Activated CD4-positive, CD25-positive, alpha-beta regulatory T cell treated with anti-CD3 and anti-CD28 coated beads, Interleukin-2, amount 50 U/mL, for 24 hours (primary cell): Measurements from ENCODE around the gene UTP25.

Experiments used
- ATAC-seq, 2 donors: fragments of 150-1000 bp; cut with Tn5 transposase; one replicate each; pipeline ENCODE4 v1.10.0; 2021; ENCODE audit warnings: mild to moderate bottlenecking in 1 of 2, moderate library complexity in 1 of 2

UTP25 gene

DNA sequence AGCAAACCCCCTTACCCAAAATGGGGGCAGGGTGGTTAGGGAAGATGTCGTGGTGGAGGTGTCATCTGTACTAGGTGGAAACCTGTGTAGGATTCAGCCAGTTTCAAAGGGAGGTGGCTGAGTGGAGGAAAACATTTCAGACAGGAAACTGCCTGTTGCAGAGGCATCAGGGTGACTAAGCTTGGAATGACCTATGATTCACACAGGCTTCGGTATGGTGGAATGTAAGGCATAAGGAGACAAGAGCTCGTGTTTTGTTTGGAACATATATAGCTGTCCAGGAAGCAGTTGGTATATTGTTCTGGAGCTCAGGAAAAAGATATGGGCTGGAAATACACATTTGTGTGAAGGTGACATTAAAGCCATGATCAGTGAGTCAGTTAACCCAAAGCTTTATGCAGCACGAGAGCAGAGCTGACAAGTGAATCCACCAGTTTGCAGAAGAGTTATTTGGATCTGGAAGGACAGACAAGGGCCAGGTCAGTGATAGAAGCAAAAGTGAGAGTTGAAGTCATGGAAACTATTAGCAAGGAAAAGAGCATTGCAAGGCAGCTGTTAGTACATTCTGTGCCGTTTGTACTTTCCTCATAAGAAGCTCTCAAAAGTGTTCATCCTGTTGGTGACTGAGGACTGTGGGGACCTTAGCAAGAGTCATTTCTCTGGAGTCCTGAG lies 12.2 kb downstream of the UTP25 start:
- ATAC-seq, result peak; percentile 61 to 64

DNA sequence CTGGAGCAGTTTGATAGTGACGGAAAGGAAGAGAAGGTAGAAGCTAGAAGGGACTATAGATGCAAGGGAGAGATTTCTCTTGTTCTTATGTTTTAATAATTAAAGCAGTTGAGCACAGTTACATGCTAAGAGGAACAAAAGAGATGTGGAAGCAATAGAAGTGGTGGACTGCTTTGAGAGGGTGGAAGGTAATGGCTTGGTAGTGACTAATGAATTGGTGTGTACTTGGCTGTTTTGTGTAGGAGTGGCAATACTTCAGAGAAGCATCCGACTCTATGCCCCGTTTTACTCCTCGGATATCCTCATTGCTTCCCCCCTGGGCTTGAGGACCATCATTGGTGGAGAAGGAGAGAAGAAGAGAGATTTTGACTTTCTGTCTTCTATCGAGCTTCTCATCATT lies 12.8 kb downstream of the UTP25 start:
- ATAC-seq, result no peak

DNA sequence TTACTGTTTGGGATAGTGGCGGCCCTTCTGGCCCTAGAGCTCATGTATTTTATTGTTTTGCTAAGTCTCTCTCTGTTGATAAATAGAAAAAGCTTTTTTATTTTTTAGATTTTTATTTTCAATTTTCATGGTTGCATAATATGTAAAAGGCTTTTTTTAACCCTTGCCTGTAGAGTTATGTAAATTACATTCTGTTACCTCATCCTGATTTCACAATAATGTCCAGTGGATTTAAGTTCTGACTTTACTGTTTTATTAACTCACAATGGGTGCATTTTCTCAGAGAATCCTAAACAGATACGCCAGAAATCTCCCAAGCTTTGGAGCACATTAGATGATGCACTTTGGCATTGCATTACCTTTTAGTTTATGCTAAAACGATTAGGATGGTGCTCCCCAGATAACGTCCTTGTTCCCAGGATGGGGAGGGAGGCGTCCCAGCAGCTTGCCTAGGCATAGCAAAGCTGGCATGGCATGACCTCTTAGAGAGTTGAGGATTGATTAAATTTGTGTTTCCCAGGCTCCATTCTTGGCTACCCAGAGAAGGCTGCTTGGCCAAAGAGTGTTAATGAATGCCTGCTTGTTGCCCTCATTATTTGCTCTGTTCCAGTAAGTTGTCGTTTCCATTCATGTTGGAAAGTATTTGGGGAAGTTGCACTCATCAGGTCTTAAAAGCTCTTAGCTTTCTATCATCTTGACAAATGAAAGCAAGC lies 17.1 kb downstream of the UTP25 start:
- no peak for ATAC-seq

DNA sequence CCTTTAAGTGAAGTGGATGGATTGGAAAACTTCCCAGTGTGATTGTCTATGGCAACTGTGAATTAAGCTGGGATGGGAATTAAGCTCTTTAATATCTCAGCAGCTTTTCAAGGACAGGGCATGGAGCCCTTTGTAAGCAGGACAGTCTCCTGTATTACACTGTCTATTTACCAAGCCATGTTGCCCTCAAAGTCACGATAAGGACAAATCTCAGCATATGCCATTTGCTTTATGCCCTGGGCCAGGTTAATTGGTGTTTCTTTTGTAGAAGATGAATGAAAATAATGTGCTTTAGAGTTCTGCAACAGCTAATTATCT lies 17.6 kb downstream of the UTP25 start:
- no peak for ATAC-seq

DNA sequence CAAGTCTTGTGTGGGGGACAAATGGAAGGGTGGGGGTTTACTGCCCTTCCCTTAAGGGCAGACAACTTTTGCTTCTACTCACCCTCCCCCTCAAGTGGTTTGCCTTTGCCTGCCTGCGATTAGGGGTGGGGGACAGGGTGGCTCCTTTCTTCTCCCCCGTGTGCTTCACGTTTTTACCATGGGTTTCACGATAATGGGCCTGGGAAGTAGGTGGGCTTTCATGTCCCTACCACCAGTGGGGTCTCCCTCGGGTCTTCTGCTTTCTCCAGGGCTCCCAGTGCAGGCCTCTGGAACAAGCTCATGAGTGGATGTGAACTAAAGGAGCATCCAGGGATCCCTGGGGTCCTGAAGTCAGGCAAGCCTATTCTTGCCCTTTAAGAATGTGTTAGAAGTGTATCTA lies 21.6 kb downstream of the UTP25 start:
- no peak for ATAC-seq

DNA sequence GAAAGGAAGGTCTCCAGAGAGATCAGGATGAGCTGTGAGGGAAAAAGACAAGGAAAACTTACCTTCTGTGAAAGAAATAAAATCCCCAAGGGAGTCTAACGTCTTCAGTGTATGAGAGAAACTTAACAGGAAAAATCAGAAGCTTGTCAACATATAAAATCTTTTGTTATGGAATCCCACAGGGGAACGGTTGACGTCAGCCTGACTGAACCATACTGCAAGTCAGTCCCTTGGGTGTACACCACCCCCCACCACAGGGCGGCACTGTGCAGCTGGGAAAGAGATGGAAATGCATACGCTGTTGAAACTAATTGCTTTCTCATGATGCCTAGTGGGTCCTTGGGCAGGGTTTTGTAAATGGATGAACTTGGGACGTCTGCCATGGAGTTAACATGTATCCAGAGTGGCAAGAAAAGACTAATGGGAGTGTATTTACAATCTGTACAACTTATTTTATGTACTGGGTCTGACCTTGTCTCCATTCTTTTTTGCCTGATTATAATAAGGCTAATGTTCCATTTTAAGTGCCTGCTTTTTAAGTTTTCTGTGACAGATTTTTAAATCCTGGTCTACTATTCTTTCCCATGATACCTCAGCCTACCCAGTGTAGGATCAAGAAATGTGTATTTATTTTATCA lies 22.7 kb downstream of the UTP25 start:
- no peak for ATAC-seq

DNA sequence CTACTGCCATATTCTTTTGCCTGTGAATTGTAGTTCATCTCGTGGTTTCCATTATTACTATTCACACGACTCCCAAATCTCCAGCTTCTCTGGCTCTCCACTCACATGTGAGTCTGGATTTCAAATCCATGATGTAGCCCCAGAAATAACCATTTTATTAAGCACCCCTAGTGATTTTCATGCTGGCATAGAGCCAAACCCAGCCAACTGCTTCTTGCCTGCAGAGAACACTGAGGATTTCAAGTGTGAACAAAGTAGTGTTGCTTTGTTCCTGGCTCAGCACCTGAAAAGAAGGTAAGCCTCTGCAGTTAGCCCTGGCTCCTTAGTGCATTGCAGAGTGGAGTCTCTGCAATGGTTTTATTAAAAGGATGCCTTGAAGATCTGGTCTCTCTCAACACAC lies 25.9 kb downstream of the UTP25 start:
- ATAC-seq, result no peak

DNA sequence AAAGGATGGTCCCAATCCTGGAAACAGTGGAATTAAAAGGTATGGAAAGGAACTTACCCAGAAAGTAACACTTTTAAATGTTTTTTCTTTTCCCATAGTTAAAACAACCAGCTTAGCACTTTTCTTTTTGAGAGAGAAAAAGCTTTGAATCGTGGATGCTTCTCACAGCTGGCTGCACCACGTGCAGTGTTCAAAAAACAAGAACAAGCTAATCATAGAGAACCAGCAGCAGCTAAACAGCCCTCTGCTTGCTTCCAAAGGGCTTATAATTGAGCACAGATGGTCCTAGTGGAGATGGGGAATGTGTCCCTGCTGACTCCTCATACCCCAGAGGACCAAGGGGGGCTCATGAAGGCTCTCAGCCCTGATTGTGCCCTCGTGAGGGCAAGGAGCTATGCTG lies 26.4 kb downstream of the UTP25 start:
- ATAC-seq, result no peak

DNA sequence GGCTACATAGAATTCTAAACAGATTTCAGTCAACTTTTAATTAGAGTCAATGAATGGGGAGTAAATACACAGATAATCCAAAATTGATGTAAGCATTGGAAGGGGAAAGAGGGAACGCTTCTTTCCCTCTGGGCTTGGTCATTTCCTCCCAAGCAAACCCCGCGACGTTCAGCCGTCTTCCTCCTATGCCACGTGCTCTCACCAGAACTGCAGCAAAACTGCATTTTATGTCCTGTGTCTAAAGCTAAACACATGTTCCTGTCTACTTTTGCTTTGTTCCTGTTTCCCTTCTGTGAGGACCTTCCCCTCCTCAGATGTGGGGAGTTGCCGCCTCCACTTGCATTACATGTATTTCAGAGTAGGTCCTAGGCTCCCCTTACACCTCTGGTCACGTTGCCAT lies 27.2 kb downstream of the UTP25 start:
- no peak for ATAC-seq

DNA sequence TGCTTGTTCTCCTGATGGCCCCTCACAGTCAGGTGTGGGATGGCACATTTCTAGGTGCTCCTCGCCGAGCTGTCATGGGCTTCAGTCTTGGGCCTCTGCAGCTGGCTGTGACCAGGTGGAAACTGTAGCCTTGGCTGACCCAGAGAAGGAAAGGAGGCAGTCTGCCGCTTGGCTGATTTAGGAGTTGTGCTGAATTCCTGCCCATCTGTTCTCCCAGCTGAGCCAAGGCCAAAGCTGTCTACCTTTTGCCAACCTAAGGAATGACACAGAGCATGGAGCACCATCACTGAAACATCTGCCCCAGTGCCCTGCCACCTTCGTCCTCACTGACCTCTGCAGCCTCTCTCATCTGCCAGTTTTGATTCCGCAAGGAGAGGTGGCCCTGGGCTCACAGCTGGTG lies 27.9 kb downstream of the UTP25 start:
- no peak for ATAC-seq

DNA sequence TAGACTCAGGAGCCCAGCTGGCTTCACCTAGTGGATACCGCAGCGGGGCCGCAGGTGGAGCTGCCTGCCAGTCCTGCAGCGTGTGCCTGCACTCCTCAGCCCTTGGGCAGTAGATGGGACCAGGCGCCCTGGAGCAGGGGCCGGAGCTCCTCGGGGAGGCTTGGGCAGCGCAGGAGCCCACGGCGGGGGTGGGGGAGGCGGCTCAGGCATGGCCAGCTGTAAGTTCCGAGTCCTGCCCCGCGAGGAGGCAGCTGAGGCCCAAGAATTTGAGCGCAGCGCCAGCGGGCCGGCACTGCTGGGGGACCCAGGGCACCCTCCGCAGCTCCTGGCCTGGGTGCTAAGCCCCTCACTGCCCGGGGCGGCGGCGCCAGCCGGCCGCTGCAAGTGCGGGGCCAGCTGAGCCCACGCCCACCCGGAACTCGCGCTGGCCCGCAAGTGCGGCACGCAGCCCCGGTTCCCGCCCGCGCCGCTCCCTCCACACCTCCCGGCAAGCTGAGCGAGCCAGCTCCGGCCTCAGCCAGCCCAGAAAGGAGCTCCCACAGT lies 30.9 kb downstream of the UTP25 start:
- no peak for ATAC-seq

DNA sequence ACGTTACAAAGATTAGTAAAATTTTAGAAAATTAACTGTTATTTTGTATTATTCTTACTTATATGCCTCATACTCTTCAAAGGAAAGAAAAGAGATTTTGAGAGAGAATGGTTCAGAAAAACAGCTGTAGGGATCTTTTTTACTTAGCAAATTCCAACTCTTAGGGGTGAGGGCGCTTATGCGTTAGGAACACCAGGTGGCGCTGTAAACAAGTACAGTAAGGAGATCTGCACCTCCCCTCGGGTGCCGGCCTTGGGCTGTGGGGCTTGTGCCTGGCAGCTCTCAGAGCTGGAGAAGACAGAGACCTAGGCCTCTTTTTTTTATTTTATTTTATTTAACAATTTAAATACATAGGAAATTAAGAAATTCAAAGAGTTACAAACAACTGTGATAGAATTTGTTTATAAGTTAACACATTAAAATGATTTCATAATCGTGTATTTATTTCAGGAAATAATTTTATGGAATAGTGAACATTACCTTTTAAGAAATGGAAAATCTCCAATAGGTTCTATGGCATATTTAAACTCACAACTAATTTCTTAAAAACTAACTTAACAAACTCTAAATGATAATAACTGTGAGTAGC lies 32.6 kb downstream of the UTP25 start:
- peak; percentile 79 to 85 for ATAC-seq

DNA sequence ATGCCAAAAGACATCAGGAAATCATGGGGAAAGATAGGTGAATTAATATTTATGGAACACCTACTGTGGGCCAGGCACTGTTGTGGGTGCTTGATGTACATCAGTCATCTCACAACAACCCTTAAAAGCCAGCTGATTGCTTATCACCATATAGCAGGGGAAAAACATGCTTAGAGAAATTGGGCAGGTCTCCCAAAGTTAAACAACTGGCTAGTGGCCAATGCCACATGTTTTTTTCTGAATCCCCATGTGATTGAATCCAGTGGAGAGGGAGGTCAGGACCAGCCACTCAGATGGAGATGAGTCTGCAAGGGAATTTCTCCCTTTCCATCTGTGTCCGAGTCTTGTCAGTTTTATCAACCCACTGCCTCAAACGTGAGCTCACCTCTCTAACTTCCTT lies 33.5 kb downstream of the UTP25 start:
- ATAC-seq, result no peak

DNA sequence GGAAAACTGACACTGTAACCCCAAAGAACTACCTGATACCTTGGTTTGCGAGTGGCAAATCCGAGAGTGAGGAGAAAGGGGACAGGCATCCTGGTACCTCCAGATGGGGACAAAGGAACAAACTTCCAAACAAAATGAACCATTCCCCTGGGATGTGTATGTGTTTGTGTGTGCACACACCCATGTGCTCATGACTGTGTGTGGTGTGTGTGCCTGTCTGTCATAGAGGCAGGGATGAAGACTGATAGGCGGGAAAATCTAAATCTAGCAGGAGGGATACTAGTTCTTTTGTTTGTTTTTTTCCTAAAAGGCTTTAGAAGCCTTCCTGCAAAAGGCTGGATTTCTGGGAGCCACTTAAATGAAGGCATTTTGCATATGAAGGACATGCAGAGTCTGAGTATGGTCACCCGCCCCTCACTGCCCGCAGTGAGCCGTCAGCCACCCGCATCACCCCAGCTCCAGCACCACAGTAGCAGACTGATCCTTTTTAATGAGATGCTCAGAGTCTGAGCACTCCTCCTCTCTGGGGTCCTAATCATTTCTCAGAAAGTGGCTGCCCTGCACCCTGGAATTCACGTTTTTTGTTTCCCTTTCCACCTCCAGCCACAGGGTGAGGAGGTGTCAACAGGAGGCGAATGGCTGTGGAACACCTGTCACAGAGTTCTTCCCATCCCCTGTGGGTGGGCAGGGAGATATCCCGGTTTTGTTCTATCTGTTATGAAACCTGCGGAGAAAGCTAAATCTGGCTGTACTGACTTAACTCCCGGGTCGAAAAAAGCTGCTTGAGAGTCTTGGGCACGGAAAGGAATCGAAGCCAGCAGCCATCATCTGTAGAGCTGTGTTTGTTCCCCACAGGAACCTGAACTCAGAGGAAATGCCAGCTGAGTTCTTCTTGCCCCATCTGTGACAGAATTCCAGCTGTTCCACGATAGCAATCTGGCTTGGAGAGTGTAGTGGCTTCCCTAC lies 34.9 kb downstream of the UTP25 start:
- ATAC-seq, result no peak

DNA sequence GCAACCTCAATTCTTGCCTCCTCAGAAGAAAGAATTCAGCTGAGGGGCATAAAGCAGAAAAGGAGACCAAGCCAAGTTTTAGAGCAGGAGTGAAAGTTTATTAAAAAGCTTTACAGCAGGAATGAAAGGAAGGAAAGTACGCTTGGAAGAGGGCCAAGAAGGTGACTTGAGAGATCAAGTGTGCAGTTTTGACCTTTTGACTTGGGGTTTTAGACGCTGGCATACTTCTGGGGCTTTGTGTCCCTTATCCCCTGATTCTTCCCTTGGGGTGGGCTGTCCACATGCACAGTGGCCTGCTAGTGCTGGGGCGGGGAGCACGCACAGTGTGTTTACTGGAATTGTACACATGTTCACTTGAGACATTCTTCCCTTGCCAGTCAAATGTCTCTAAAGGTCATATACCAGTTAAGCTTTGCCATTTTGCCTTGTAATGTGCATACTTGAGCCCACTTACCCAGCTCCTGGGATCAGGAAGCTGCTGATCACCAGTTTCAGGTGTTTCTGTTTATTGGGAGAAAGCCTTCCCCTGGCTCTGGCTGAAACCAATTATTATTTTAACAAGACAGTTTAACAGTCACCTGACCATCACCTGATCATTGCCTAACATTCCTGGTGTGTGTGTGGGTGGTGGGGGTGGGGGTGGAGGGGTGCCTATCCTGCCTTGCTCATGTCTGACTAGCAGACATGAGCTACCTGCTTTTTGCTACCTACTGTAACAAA lies 36.2 kb downstream of the UTP25 start:
- ATAC-seq, result no peak

DNA sequence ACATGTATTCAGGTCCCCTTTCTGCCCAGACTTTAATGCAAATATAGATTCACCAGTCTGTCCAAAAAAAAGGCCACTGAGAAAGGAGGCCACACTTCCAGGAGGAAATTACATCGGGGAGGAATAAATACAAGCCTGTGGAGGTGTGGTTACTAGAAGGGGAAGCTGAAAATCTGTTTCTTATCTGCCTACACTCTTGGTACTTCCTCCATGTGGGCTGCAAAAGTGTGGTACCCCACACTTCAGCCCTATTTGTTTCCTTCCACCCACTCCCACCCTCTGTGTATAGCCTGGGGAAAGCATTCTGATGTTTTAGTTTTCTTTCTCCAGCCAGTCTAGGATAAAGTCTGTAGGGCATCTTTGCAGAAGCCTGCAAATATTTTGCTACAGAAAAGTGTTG lies 38.4 kb downstream of the UTP25 start:
- ATAC-seq, result no peak

DNA sequence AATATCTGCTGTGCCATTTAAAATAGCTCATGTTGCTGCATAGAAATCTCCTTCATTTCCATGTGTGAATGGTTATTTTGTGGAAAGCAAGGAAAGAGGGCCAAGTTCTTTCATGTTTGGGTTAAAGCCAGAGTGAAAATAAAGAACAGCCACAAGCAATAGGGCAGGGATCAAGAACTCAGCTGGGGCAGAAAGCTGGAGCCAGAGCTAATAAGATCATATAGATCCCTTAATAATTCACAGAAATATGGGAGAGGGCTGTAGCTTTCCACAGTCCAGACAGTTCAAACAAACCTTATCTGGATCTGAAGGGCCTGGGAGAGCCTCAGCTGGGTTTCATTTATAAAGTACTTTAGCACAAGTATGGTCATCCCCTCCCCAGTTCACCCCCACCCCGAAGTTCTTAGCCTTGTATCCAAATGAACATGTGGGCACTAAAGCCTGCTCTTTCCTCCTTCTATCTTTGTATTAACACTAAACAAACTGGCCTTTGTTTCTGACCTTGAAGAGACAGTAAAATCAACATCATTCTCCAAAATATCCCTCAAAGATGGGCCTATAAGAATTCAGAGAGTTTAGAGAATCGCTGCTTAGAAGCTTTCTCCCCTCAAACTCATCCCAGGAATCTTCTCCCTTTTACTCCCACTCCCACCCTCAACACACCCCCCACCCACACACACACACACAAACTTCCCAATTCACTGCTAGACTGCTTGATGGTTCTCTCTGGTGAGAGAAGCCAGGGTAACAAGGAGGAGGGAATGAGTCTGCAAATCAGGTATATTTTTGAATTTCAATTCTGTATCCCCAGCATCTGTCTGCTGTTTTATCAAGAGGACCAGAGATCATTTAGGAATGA lies 41.7 kb downstream of the UTP25 start:
- ATAC-seq, result no peak

DNA sequence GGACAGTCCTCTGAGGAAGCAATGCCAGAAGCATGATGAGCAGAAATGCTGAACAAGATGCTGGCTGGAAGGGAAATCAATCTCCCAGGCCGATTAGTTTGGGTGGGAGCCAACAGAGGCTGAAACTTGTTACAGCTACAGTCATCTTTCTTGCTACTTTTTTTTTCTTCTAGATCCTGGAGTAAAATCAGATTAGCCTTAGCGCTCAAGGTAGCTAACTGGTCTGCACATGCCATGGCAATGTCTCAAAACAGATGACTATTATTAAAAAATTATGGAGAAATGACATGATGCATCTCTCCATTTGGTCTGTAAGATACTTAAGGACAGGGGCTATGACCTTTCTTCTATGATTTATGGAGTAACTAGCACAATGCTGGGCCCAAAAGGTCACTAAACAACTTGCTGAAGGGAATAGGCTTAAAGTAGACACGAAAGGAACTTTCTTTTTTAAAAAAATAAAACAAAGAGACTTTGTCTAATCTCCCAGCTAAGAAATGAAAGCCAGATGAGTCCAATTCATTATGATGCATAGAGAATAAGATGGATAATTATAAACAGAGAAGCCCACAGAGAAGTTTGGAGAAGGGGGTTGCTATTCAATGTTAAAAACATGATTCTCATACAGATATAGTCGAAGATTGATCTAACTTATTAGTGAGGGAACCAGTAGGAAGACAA lies 42.5 kb downstream of the UTP25 start:
- no peak for ATAC-seq

DNA sequence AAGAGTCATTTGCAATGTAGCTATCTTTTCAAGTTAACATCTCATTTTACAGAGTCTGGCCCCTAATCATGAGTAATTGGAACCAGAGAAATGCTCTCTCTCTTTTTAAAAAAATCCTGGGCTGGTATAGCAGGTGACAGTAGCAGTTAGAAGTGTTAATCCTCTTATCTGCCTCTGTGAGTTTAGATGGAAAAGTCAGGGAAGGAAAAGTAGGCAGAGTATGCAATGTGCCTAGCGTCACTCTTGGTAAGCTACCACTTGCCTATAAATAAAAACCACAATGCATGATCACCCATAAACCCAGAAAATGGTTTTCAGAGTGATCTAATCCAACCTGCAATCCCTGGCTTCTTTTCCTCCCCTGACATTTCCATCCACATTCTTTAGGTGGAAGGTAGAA lies 43.2 kb downstream of the UTP25 start:
- no peak for ATAC-seq

DNA sequence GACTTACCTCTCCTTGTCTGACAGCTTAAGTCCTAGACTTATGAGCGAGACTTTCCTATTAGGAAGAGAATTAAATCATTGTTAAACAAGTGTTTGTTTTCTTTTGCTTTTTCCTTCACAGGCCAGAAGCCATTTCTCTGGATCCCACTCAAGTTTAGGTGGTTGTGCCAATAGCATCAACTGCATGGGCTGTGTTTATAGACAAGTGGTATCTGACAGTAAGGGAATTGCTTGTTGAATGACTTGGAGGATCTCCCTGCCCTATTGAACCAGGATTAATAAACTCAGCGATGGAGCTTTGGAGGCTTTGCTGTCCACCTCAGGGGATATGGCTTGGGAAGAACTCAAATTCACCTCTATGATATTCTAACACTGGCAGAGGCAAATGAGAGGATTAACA lies 43.7 kb downstream of the UTP25 start:
- no peak for ATAC-seq
